ENCODE data around the gene WDR27.

The WDR27 gene

DNA sequence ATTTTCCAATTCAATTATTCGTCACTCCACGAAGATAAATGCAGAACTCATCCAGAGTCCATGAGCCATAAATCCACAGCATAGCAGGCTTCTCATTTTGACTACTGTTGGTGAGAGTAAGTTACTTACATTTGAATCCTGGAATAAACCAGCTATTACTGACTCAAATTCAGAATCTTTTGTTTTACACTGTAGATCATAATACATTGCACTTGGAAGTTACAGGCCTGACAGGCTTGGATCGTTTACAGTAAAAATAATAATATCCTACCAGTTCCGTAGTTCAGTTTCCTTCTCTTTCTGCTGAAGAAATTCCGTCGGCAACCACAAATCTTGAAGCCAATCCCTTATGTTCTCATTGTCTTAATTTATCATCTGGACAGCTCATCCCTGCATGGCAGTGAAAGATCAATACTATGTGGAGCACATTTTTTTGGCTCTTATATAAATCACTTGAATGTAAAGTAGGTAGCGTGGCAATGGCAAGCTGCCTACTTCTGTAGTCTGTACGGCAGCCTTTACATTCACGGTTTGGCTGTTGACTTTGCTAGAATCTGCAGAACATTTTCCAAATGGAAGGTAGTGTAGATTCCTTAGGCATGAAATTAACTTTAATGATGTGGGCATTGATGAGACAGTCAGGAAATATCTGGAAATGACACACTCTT, 142.9 kb downstream of the WDR27 start:
- TF ChIP-seq, protein P1, sequence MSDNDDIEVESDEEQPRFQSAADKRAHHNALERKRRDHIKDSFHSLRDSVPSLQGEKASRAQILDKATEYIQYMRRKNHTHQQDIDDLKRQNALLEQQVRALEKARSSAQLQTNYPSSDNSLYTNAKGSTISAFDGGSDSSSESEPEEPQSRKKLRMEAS (IDR thresholded peaks at IDR 0.05; ENCODE audit: low read depth, low read length), result no peak
- no peak for TF ChIP-seq POLR2A (IDR thresholded peaks at IDR 0.05; ENCODE audit: extremely low read depth, insufficient read length)
- TF ChIP-seq, protein P2, sequence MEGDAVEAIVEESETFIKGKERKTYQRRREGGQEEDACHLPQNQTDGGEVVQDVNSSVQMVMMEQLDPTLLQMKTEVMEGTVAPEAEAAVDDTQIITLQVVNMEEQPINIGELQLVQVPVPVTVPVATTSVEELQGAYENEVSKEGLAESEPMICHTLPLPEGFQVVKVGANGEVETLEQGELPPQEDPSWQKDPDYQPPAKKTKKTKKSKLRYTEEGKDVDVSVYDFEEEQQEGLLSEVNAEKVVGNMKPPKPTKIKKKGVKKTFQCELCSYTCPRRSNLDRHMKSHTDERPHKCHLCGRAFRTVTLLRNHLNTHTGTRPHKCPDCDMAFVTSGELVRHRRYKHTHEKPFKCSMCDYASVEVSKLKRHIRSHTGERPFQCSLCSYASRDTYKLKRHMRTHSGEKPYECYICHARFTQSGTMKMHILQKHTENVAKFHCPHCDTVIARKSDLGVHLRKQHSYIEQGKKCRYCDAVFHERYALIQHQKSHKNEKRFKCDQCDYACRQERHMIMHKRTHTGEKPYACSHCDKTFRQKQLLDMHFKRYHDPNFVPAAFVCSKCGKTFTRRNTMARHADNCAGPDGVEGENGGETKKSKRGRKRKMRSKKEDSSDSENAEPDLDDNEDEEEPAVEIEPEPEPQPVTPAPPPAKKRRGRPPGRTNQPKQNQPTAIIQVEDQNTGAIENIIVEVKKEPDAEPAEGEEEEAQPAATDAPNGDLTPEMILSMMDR (IDR thresholded peaks at IDR 0.05; ENCODE audit: low read depth, low read length), result no peak
- no peak for TF ChIP-seq MYC (IDR thresholded peaks at IDR 0.05; ENCODE audit: low read depth, low read length)
- no peak overlapping the region for H3K4me3 ChIP-seq (ENCODE audit: low read depth, low read length)
- no peak for DNase-seq (ENCODE audit: low read depth)

DNA sequence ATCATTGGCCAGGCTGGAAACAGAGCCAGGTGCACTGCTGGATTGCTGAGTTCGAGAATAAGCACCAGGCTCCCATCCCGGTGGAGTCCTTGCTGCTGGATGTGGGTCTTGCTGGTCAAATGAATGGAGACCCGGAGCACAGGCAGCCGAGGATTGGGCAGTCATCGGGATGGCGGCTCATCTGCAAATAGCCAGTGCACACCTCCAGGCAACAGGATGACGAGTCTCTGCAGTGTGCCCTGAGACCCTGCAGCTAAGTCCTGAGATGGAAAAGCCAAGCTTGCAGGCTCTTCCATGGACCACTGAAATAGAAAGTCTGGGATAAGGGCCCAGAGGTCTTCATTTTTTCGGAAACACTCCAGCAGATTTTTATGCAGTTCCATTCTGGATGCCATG, 143.5 kb downstream of the WDR27 start:
- no peak overlapping the region for H3K4me3 ChIP-seq (ENCODE audit: low read depth, low read length)
- TF ChIP-seq, protein P2 (IDR thresholded peaks at IDR 0.05; ENCODE audit: low read depth, low read length), result no peak
- no peak for TF ChIP-seq POLR2A (IDR thresholded peaks at IDR 0.05; ENCODE audit: extremely low read depth, insufficient read length)
- TF ChIP-seq, protein P1 (IDR thresholded peaks at IDR 0.05; ENCODE audit: low read depth, low read length), result no peak
- no peak for TF ChIP-seq MYC (IDR thresholded peaks at IDR 0.05; ENCODE audit: low read depth, low read length)

DNA sequence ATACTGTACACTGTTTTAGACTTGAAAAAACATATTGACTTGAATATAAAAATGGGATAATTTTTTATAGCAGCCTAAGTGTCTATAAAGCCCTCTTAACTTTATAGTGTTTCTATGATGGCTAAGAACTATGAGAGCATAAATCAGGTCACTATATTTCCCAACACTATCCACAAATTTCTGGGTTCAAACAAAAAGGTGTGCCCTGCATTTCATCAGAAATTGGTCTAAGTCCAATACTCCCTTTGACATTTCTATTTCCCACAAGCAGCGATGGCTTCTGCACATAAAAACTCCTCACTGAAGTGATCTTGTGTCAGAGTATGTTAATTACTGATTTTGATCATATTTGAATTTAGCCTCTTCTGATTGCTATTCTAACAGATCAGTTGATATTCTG, 143.9 kb downstream of the WDR27 start:
- DNase-seq (ENCODE audit: low read depth), result no peak
- H3K4me3 ChIP-seq (ENCODE audit: low read depth, low read length), result no peak overlapping the region
- TF ChIP-seq, protein P2 (IDR thresholded peaks at IDR 0.05; ENCODE audit: low read depth, low read length), result no peak
- no peak for TF ChIP-seq MYC (IDR thresholded peaks at IDR 0.05; ENCODE audit: low read depth, low read length)
- TF ChIP-seq POLR2A (IDR thresholded peaks at IDR 0.05; ENCODE audit: extremely low read depth, insufficient read length), result no peak
- TF ChIP-seq, protein P1 (IDR thresholded peaks at IDR 0.05; ENCODE audit: low read depth, low read length), result no peak

More for the DNA sequence above, 143.5 kb downstream of the WDR27 start:
- no peak for DNase-seq (ENCODE audit: low read depth)

DNA sequence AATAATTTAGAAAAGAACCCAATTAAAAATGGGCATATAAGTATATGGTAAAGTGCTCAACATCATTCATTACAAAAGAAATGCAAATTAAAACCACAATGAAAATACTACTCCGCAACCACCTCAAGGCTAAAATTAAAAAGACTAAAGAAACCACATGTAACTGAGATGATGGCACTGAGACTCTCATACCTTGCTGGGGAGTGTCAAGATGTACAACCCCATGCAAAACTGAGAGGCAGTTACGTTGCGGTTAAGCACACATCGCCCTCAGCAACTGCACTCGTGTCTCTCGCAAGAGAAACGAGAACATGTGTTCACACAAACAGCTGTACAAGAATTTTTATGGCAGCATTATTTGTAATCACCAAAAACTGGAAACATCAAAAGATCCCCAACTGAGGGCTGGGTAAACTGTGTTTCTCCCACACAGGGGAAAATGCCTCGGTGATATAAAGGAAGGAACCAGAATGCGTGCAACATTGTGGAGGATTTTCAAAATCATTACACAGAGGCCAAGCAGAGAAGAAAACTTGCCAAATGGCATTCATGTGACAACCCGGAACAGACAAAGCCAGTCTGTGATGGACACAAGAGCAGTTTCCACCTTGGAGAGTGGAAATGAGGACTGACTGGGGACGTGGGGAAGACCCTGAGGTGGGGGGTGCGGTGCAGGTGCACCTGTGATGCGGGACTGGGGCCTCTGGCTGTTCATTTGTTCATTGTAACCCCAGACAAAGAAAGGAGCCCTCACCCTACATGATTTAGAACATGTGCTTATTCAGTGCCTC, 144.9 kb downstream of the WDR27 start:
- TF ChIP-seq, protein P1 (IDR thresholded peaks at IDR 0.05; ENCODE audit: low read depth, low read length), result no peak
- TF ChIP-seq POLR2A (IDR thresholded peaks at IDR 0.05; ENCODE audit: extremely low read depth, insufficient read length), result no peak
- TF ChIP-seq, protein P2 (IDR thresholded peaks at IDR 0.05; ENCODE audit: low read depth, low read length), result no peak
- TF ChIP-seq MYC (IDR thresholded peaks at IDR 0.05; ENCODE audit: low read depth, low read length), result no peak
- no peak overlapping the region for H3K4me3 ChIP-seq (ENCODE audit: low read depth, low read length)
- no peak for DNase-seq (ENCODE audit: low read depth)

DNA sequence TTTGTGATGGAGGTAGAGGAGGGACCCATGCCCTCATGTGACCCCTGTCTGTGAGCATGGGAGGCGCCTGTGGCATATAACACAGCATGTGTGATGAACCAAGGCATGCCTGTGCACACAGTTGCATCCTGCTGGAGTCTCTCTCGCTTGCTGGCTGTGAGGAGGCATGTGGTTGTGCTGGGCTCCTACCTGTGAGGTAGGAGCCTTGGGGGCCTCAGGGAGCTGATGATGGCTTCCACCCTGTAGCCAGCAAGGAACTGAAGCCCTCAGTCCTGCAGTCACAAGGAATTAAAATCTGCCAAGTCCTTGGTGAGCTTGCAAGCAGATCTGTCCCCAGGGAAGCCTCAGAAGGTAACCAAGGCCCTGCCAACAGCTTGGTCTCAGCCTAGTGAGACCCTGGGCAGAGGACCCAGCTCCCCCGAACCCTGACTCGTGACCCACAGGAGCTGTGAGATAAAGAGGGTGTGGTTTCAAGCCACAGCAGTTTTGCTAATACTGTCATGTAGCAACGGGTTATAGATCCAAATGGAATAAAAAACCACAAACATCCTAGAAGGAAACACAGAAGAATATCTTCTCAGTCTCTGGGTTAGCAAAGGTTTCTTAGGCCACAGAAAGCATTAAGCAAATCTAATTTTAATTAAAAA, 145.7 kb downstream of the WDR27 start:
- TF ChIP-seq, protein P2 (IDR thresholded peaks at IDR 0.05; ENCODE audit: low read depth, low read length), result no peak
- TF ChIP-seq, protein P1 (IDR thresholded peaks at IDR 0.05; ENCODE audit: low read depth, low read length), result no peak
- TF ChIP-seq POLR2A (IDR thresholded peaks at IDR 0.05; ENCODE audit: extremely low read depth, insufficient read length), result no peak
- no peak for TF ChIP-seq MYC (IDR thresholded peaks at IDR 0.05; ENCODE audit: low read depth, low read length)
- H3K4me3 ChIP-seq (ENCODE audit: low read depth, low read length), result no peak overlapping the region
- peak; percentile 24 for DNase-seq (ENCODE audit: low read depth)
